Measurements from ENCODE around the gene OAF.

Gene OAF

DNA sequence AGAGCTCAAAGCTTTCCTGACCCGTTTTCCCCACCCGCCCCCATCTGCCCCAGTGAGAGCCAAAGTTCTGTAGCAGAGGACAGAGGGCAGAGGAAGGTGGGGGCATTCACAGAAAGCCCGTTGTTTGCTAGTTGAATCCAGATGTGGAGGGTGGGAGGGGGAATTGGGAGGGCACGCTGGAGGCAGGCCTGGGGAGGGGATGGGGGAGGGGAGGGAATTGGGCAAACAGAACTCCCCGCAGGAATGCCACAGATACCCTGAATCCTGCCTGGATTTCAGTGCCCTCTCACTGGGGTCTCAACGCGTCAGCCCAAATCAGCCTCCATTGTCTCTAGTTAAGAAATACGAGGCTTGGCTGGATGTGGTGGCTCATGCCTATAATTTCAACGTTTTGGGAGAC lies 12.9 kb upstream of the OAF start:
- DNase-seq (ENCODE audit: low read depth), result no peak
- TF ChIP-seq, protein P1, sequence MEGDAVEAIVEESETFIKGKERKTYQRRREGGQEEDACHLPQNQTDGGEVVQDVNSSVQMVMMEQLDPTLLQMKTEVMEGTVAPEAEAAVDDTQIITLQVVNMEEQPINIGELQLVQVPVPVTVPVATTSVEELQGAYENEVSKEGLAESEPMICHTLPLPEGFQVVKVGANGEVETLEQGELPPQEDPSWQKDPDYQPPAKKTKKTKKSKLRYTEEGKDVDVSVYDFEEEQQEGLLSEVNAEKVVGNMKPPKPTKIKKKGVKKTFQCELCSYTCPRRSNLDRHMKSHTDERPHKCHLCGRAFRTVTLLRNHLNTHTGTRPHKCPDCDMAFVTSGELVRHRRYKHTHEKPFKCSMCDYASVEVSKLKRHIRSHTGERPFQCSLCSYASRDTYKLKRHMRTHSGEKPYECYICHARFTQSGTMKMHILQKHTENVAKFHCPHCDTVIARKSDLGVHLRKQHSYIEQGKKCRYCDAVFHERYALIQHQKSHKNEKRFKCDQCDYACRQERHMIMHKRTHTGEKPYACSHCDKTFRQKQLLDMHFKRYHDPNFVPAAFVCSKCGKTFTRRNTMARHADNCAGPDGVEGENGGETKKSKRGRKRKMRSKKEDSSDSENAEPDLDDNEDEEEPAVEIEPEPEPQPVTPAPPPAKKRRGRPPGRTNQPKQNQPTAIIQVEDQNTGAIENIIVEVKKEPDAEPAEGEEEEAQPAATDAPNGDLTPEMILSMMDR (conservative IDR thresholded peaks at IDR 0.05; ENCODE audit: low read length), result no peak
- no peak overlapping the region for H3K4me3 ChIP-seq (ENCODE audit: low read length)

DNA sequence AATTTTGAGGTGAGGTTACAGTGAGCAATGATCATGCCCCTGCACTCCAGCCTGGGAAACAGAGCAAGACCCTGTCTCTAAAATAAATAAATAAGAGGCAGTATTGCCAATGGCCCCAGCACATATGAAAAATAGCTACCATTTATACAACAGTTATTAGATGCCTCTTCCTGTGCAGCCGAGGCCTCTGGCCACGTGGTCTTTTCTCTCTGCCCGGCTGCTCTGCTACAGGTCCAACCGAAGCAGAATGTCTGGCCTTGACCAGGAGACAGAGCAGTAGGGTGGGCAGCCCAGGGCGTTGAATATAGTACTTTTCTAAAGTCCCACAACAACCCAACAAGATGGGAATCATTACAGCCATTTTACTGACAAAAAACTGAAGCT lies 12.4 kb upstream of the OAF start:
- no peak overlapping the region for H3K4me3 ChIP-seq (ENCODE audit: low read length)
- TF ChIP-seq, protein P1 (conservative IDR thresholded peaks at IDR 0.05; ENCODE audit: low read length), result no peak
- no peak for DNase-seq (ENCODE audit: low read depth)

DNA sequence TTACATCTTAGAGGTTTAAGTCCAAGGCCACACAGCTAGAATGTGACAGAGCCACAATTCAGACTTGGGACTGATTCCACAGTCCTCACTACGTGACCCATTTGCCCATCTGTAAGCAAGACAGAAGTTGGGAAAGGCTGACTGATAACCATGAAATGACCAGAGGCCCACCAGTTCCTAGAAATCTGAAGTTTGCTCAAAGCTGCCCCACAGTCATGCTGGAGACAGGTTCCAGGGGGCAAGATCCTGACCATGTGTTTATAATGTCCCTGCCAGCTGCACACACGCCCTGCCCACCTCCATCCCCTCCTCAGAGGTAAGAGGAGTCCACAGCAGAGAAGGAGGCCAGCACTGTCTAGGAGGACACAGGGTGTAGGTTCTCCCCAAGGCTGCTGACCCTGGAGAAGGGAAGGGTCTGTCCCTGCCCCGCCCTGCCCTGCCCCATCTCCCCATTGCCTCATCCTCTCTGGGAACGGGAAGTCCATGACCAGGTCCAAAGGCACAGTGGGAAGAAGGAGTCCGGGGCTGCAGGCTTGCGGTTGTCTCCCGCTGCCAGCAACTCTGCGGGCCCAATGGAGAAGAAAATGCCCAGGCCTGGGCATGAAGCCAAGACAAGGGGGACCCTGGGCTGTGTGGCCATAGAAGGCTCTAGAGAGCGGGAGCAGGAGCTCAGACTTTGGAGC lies 11.9 kb upstream of the OAF start:
- no peak overlapping the region for H3K4me3 ChIP-seq (ENCODE audit: low read length)
- TF ChIP-seq, protein P1 (conservative IDR thresholded peaks at IDR 0.05; ENCODE audit: low read length), result no peak

DNA sequence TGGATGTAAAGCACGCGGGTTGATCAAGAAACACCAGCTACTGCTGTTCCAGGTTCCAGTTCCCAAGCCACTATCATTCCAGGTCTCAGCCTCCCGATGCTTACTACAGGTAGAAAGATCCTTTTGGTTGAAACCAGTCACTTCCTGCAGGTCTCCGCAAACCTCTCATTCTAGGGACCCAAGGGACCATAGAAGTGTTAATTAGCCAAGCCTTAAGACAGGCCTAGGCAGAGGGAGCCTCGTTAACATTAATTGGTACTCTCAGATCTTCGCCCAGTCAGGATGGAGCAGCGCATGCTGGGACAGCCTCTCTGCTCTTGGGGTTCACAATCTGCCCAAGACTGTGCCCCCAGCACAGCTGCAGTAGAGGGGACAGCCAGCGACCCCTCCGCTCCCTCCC lies 11.2 kb upstream of the OAF start:
- no peak for DNase-seq (ENCODE audit: low read depth)
- TF ChIP-seq, protein P1 (conservative IDR thresholded peaks at IDR 0.05; ENCODE audit: low read length), result no peak
- no peak overlapping the region for H3K4me3 ChIP-seq (ENCODE audit: low read length)

More for the DNA sequence above, 11.9 kb upstream of the OAF start:
- no peak for DNase-seq (ENCODE audit: low read depth)

DNA sequence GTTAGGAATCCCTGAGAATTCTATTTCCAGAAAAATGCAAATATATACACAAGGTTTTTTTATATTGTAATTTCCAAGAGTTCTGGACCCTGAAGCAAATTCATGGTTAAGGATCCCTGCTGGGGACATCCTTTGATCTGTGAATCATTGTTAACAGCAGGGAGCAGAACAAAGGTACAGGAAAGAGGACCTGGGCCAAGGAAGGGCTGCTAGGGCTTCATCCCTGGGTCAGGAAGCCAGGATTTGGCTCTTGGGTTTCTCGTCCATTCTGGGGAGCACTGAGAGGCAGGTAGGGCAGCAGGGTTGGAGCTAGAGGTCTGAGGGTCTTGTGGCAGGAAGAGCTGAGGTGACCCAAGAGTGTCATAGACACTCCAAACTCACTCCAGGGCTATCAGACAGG lies 10.2 kb upstream of the OAF start:
- DNase-seq (ENCODE audit: low read depth), result no peak
- TF ChIP-seq, protein P1 (conservative IDR thresholded peaks at IDR 0.05; ENCODE audit: low read length), result no peak
- H3K4me3 ChIP-seq (ENCODE audit: low read length), result no peak overlapping the region

DNA sequence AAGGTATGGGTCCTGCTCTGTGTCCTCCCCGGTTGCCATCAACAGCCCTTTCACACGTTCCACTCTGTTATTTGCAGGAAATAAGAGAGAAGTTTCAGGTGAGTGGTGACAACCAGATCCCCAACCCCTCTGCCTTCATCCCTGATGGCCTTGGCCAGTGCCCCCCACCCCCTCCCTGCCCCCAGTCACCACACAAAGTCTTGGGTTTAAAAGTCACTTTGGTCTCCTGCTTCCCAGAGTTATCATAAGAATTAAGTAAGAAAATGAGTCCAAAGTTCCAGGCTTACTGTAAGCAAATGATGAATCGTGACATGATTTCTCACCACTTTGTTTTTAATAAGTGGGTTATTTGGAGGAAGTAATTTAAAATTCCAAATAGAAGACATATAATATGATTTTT lies 9.2 kb upstream of the OAF start:
- H3K4me3 ChIP-seq (ENCODE audit: low read length), result no peak overlapping the region
- no peak for DNase-seq (ENCODE audit: low read depth)
- TF ChIP-seq, protein P1 (conservative IDR thresholded peaks at IDR 0.05; ENCODE audit: low read length), result no peak

DNA sequence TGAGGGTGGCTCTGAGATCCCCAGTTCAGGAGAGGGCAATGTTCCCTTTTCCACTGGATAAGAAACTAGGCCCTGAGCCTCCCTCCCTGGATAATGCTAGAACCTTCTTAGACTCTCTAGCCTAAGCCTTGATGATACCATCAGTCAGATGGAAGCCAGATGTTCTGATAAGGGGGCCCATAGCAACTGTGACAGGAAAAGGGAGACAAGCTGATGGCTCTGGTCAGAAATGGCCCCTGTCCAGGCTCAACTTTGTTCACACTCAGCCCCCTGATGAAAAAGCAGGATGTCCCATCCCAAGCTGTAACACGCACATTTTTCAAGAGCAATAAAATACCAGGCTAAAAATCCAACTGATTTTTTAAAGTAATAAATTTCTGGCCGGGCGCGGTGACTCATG lies 7.2 kb upstream of the OAF start:
- H3K4me3 ChIP-seq (ENCODE audit: low read length), result no peak overlapping the region
- TF ChIP-seq, protein P1 (conservative IDR thresholded peaks at IDR 0.05; ENCODE audit: low read length), result no peak
- DNase-seq (ENCODE audit: low read depth), result no peak

Measured in AG10803 (cell line).